GM13977 (cell line): ENCODE data around the gene TRPC1.

ENCODE experiments used
- DNase-seq: peaks from one replicate; pipeline ENCODE4 v3.0.0; 2012; ENCODE audit warnings: low spot score
- in situ Hi-C: fragments of 300-500 bp; cut with MboI; formaldehyde crosslinking; loops from one replicate; pipeline ENCODE4 v1.12.0; 2022; ENCODE audit warnings: low sequenced_read_pairs, low pct_unique_long_range_greater_than_20kb, mixed read lengths, inconsistent platforms; ENCODE audit not compliant: unreplicated experiment
- TF ChIP-seq, protein P1 (sequence below): IDR thresholded peaks from 2 replicates; pipeline ENCODE4 v1.5.1; 2012; ENCODE audit warnings: mild to moderate bottlenecking, control low read depth; ENCODE audit not compliant: insufficient read depth; ENCODE audit errors: extremely low read depth, missing control alignments

The TRPC1 gene

DNA sequence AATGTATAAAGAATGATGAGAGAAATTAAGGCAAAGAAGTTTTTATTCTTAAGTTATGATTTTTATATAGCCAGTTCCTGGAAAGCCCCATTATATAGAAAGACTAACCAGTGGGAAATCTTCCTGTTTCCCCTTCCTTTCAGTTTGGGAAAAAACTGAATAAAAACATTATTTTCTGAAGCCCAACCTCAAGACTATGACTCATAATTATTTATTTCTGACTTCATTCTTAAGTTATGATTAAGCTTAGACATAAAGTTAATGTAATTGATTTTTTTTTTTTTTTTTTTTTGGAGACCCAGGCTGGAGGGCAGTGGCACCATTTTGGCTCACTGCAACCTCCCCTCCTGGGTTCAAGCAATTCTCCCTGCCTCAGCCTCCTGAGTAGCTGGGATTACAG is 55.8 kb downstream of the TRPC1 start:
- TF ChIP-seq, protein P1, sequence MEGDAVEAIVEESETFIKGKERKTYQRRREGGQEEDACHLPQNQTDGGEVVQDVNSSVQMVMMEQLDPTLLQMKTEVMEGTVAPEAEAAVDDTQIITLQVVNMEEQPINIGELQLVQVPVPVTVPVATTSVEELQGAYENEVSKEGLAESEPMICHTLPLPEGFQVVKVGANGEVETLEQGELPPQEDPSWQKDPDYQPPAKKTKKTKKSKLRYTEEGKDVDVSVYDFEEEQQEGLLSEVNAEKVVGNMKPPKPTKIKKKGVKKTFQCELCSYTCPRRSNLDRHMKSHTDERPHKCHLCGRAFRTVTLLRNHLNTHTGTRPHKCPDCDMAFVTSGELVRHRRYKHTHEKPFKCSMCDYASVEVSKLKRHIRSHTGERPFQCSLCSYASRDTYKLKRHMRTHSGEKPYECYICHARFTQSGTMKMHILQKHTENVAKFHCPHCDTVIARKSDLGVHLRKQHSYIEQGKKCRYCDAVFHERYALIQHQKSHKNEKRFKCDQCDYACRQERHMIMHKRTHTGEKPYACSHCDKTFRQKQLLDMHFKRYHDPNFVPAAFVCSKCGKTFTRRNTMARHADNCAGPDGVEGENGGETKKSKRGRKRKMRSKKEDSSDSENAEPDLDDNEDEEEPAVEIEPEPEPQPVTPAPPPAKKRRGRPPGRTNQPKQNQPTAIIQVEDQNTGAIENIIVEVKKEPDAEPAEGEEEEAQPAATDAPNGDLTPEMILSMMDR: no peak
- DNase-seq: no peak
- in situ Hi-C loops: no loop called here

DNA sequence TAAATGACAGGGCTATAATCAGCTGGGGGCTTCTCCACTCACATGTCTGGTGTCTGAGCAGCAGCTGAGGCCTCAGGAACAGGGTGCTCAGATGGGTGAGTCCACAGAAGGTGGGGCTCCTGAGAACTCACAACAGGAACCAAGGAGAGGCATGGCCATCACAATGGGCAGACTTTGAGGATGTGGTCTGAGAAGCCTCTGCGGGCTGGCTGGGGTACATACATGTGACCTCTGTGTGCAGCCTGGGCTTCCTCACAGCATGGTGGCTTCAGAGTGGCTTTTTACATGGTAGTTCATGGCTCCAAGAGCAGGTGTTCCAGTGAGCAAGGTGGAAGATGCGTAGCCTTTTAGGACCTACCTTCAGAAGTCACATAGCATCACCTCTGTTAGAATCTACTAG is 58.8 kb downstream of the TRPC1 start:
- DNase-seq: no peak
- in situ Hi-C loops: no loop called here

DNA sequence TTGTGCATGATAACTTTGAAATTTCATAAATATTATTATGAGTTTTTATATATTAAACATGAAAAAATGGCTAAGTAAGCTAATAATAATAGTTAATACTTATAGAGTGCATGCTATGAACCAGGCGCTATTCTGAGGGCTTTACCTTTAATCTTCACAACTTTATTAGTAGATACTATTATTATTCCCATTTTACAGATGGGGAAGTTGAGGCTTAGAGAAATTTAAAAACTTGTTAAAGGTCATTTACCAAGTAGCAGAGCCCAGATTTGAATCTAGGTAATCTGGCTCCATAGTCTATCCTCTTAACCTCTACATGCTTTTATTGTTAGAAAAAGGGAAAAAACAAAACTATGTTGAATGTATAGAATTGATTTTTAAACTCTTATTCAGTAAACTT is 60.4 kb downstream of the TRPC1 start:
- in situ Hi-C loops: no loop called here
- DNase-seq: no peak
- TF ChIP-seq, protein P1: no peak

More for the DNA sequence above, 58.8 kb downstream of the TRPC1 start:
- TF ChIP-seq, protein P1: no peak

DNA sequence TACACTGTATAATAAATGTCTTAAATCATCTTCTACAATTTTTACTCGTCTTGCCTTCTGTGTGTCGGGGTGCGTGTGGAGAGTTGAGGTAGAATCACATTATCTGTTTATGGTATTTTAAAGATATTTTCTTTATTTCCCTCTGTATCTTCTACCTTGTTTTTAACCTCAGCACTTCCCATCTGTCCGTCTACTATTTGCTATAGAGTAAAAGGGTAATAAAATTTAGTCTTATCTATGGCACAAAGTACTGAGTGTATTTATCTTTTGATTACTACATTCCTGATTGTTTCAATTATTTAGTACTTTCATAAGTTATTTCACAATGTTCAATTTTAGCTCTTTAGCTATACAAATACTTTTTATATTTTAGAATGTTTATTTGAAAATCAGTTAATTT is 62.2 kb downstream of the TRPC1 start:
- TF ChIP-seq, protein P1: no peak
- no peak for DNase-seq
- in situ Hi-C loops: no loop called here

DNA sequence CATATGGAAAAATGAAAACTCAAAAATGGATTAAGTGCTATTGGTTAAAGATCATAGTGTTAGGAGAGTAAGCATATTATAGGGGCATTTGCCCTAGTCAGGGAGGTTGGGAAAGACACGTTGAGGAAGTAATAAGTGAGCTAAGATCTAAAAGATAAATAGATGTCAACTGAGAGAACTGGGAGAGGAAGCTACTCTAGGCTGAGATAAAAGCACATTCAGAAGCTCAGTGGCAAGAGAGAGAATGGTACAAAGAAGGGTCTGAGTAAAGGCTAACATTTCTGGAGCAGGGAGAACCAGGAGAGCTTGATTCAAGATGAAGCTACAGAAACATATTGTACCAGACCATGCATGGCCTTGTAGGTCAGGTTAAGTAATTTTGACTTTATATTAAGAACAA is 63.9 kb downstream of the TRPC1 start:
- in situ Hi-C loops: no loop called here
- TF ChIP-seq, protein P1: no peak
- DNase-seq: no peak

DNA sequence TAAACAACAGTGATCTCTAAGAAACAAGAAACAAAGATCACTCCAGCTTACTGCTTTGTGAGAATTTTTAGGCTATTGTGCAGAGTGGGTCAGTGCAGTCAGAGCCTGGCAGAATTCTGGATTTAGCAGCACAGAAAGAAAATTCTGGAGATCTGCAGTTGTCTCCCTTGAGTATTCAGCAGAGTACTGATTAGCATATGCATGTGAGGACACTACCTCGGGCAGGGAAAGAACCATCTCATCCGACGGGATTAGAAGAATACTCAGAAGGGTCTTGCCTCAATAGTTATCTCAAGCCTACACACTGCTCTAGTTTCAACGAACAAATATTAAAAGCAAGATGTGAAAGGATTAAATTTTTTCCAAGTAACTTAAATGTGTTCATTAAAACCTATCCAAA is 70.7 kb downstream of the TRPC1 start:
- TF ChIP-seq, protein P1: no peak
- in situ Hi-C loops: no loop called here
- DNase-seq: no peak

DNA sequence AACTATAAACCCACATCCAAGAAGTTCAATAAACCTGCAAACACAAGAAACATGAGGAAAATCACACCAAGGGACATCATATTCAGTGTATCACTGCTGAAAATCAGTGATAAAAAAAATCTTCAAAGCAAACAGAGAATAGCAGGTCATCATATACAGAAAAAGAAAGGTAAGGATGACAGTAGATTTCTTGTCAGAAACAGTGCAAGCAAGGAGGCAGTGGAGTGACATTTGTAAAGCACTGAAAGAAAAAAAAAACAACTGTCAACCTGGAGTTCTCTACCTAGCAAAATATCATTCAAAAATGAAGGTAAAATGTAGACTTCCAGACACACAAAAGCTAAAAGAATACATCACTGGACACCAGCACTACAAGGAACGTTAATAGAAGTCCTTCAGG is 71.5 kb downstream of the TRPC1 start:
- in situ Hi-C loops: no loop called here
- DNase-seq: no peak
- TF ChIP-seq, protein P1: no peak
